Esophagus squamous epithelium (tissue), 5 donors: ENCODE results near the gene DEFB124. TPM values are rescaled to one million over a fixed set of nuclear protein-coding genes. Genes with fewer than 3 reads are reported as not detected.

Source experiments
- DNase-seq: peaks from one replicate; lab custom pipeline; 2025; lab: John Stamatoyannopoulos, UW
- H3K27ac ChIP-seq, 4 donors: fragments of 200-600 bp; sonication (generic); one replicate each; pipeline ENCODE4 v1.5.1; 2016 to 2019; ENCODE audit warnings: mild to moderate bottlenecking in 1 of 4
- H3K27me3 ChIP-seq, 4 donors: fragments of 200-600 bp; sonication (generic); 1 replicate in 3 of 4; 2 replicates in 1 of 4; pipeline versions ENCODE4 v1.5.1 to v1.6.0; 2017 to 2021; ENCODE audit warnings: antibody characterized with exemption in 1 of 4
- H3K36me3 ChIP-seq, 3 donors: fragments of 200-600 bp; sonication (generic); one replicate each; pipeline ENCODE4 v1.5.1; 2016 to 2019
- H3K4me1 ChIP-seq, 3 donors: fragments of 200-600 bp; sonication (generic); one replicate each; pipeline ENCODE4 v1.5.1; 2017 to 2019
- H3K4me3 ChIP-seq, 4 donors: fragments of 200-600 bp; sonication (generic); 1 replicate in 3 of 4; 2 replicates in 1 of 4; pipeline ENCODE4 v1.5.1; 2016 to 2019; ENCODE audit warnings: mild to moderate bottlenecking in 2 of 4, moderate library complexity in 1 of 4
- H3K9me3 ChIP-seq, 3 donors: fragments of 200-600 bp; sonication (generic); one replicate each; pipeline ENCODE4 v1.5.1; 2016 to 2019
- CTCF ChIP-seq, 6 experiments: fragments of 450-650 bp in 4 of 6; fragments of 200-600 bp in 2 of 6; sonication (generic) in 2 of 6; IDR thresholded peaks; one replicate each; pipeline ENCODE4 v1.5.1; 2016 to 2019; ENCODE audit warnings: antibody characterized with exemption in 6 of 6, mild to moderate bottlenecking in 4 of 6, moderate library complexity in 4 of 6
- POLR2A ChIP-seq, 4 donors: fragments of 450-650 bp; IDR thresholded peaks; one replicate each; pipeline ENCODE4 v1.6.1; 2017; ENCODE audit warnings: antibody characterized with exemption in 4 of 4, mild to moderate bottlenecking in 4 of 4, moderate library complexity in 3 of 4
- WGBS, 2 donors: methylation state at CpG; one replicate each; pipeline ENCODE4 v1.1.5; 2018; 5-methylcytosine and 5-hydroxymethylcytosine counted together
- intact Hi-C: fragments of 100-400 bp; cut with DNase I; formaldehyde crosslinking; loops from one replicate; pipeline ENCODE4 v1.15.0; 2022
- total RNA-seq, 4 donors: library from RNA; depleted of rRNA; stranded (reverse); fragments of >200 nt; gene quantifications; one replicate each; pipeline ENCODE4 v1.1.0, GENCODE V29; 2016
- donor health status: DM: yes; HTN: yes; CAD: no.

Gene DEFB124
- total RNA-seq, 4 donors from 2014 or later, result not detected

- H3K27ac ChIP-seq, result no peak overlapping the region
- no peak overlapping the region for H3K4me3 ChIP-seq
- intact Hi-C loops, result no loop called here
- H3K27me3 ChIP-seq, result no peaks in the 10 kb centered on the region
- no peak for DNase-seq
- no peaks in the 10 kb centered on the region for H3K36me3 ChIP-seq
- TF ChIP-seq CTCF (IDR thresholded peaks at IDR 0.05), result no peak
- TF ChIP-seq POLR2A (IDR thresholded peaks at IDR 0.05), result no peak
- H3K9me3 ChIP-seq, result no peaks in the 10 kb centered on the region
- H3K4me1 ChIP-seq, result no peaks in the 10 kb centered on the region
Measured at GRCh38 chr20:31425797-31426196, 49.1 kb downstream of the DEFB124 start.

GRCh38 chr20:31418307-31418706, 56.6 kb downstream of the DEFB124 start:
- DNase-seq, result no peak
- no peak for TF ChIP-seq POLR2A (IDR thresholded peaks at IDR 0.05)
- no peak for TF ChIP-seq CTCF (IDR thresholded peaks at IDR 0.05)
- Histone ChIP-seq H3K9me3 (no peaks in the 10 kb centered on the region), H3K4me1 (no peaks in the 10 kb centered on the region), H3K27ac (no peak overlapping the region), H3K27me3 (peaks cover 0 to 4% (median 0%) of the 10 kb centered on the region in 4 donors), H3K36me3 (no peaks in the 10 kb centered on the region), H3K4me3 (no peak overlapping the region)
- WGBS, 2 donors, result 70 to 77% methylated on average over 7 of the region's 7 CpGs
- intact Hi-C loops, result no loop called here

- peaks cover 0 to 4% (median 0%) of the 10 kb centered on the region in 4 donors for H3K27me3 ChIP-seq
- intact Hi-C loops, result no loop called here
- 88 to 94% methylated on average over 2 of the region's 2 CpGs for WGBS, 2 donors
- no peaks in the 10 kb centered on the region for H3K4me1 ChIP-seq
- no peak overlapping the region for H3K27ac ChIP-seq
- H3K36me3 ChIP-seq, result no peaks in the 10 kb centered on the region
- no peaks in the 10 kb centered on the region for H3K9me3 ChIP-seq
- H3K4me3 ChIP-seq, result no peak overlapping the region
- no peak for DNase-seq
- TF ChIP-seq CTCF (IDR thresholded peaks at IDR 0.05), result no peak
- no peak for TF ChIP-seq POLR2A (IDR thresholded peaks at IDR 0.05)
Measured at GRCh38 chr20:31415653-31416052, 59.3 kb downstream of the DEFB124 start.

Other genes with a start within 250 kb of the DEFB124 start
- gene DEFB115, start 217.5 kb downstream of the DEFB124 start, total RNA-seq, result not detected
- not detected for gene DEFB116, start 166.5 kb downstream of the DEFB124 start, total RNA-seq
- gene DEFB118, start 106.5 kb downstream of the DEFB124 start, total RNA-seq, result not detected
- not detected for gene DEFB119, start 84.5 kb downstream of the DEFB124 start, total RNA-seq
- not detected for gene DEFB121, start 68.9 kb downstream of the DEFB124 start, total RNA-seq
- gene DEFB123, start 34.5 kb downstream of the DEFB124 start, total RNA-seq, result not detected
- 1 to 10 TPM in 2 of 4 donors, under 1 TPM in 1, not detected in 1; 0.18 to 4.0 (median 1.3) TPM for gene REM1, start 161 bp upstream of the DEFB124 start, total RNA-seq
- 100 to 1,000 TPM in 2 of 4 donors, 10 to 100 TPM in 2; 76.3 to 162 (median 108) TPM for gene HM13, start 39.3 kb upstream of the DEFB124 start, total RNA-seq
- 100 to 1,000 TPM; 422 to 839 (median 555) TPM for gene ID1, start 130.2 kb upstream of the DEFB124 start, total RNA-seq
- 1 to 10 TPM in 2 of 4 donors, under 1 TPM in 1, not detected in 1; 0.83 to 3.1 (median 2.6) TPM for gene COX4I2, start 162.8 kb upstream of the DEFB124 start, total RNA-seq
- gene BCL2L1, start 247.7 kb upstream of the DEFB124 start, total RNA-seq, result 100 to 1,000 TPM in 1 of 4 donors, 10 to 100 TPM in 3; 65.4 to 105 (median 90.1) TPM